SK-N-SH (cell line): ENCODE results near the gene SLC6A3.

Experiments used
- CHD2 ChIP-seq: fragments of 150-350 bp; IDR thresholded peaks from 2 replicates; pipeline ENCODE4 v1.6.1; 2018; ENCODE audit warnings: low read length; ENCODE audit not compliant: partially characterized antibody
- EP300 ChIP-seq, 2 experiments: IDR thresholded peaks; 2 replicates each; pipeline versions ENCODE4 v1.4.0 to v1.6.1; 2012; ENCODE audit warnings: borderline replicate concordance in 1 of 2, low read depth in 1 of 2, low read length in 1 of 2
- POLR2AphosphoS5 ChIP-seq: IDR thresholded peaks from 2 replicates; pipeline ENCODE4 v1.6.1; 2012; ENCODE audit warnings: low read depth, low read length
- RAD21 ChIP-seq: IDR thresholded peaks from 2 replicates; pipeline ENCODE4 v1.6.1; 2012; ENCODE audit warnings: mild to moderate bottlenecking, low read length
- RFX5 ChIP-seq: IDR thresholded peaks from 2 replicates; pipeline ENCODE4 v1.6.1; 2012; ENCODE audit warnings: mild to moderate bottlenecking, improper control_type of control experiment, low read length
- TCF12 ChIP-seq: IDR thresholded peaks from 2 replicates; pipeline ENCODE4 v1.4.0; 2012
- TEAD4 ChIP-seq: IDR thresholded peaks from 2 replicates; pipeline ENCODE4 v1.4.0; 2012; ENCODE audit warnings: mild to moderate bottlenecking, borderline replicate concordance; ENCODE audit not compliant: insufficient read depth
- TF ChIP-seq, protein P1 (sequence below): fragments of 200-600 bp; sonication (generic); IDR thresholded peaks from 2 replicates; pipeline ENCODE4 v1.6.1; 2017; ENCODE audit warnings: antibody characterized with exemption, mild to moderate bottlenecking, moderate library complexity

DNA sequence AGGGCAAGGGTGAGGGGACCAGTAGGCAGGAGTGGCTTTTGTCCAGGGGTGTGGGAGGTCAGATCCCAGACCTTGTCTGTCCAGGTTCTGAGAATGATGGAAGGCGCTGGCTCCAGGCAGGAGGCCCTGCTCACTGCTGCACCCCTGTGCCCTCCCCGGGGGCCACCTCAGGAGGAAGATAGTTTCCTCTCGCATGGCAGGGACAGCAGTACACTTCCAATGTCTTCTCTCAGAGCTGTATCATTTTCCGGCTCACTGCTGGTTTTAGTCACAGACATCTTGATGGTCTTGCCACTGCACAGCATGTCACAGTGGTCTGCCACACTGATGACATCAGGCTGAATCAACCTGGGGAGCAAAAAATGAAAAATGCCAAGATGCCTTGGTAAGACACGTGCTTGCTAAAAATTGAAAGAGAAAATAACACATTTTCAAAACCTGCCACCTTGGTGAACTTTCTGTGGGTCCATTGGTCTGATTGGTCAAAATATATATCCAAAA, 3.3 kb upstream of the SLC6A3 start:
- TF ChIP-seq, protein P1, sequence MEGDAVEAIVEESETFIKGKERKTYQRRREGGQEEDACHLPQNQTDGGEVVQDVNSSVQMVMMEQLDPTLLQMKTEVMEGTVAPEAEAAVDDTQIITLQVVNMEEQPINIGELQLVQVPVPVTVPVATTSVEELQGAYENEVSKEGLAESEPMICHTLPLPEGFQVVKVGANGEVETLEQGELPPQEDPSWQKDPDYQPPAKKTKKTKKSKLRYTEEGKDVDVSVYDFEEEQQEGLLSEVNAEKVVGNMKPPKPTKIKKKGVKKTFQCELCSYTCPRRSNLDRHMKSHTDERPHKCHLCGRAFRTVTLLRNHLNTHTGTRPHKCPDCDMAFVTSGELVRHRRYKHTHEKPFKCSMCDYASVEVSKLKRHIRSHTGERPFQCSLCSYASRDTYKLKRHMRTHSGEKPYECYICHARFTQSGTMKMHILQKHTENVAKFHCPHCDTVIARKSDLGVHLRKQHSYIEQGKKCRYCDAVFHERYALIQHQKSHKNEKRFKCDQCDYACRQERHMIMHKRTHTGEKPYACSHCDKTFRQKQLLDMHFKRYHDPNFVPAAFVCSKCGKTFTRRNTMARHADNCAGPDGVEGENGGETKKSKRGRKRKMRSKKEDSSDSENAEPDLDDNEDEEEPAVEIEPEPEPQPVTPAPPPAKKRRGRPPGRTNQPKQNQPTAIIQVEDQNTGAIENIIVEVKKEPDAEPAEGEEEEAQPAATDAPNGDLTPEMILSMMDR: no peak
- TF ChIP-seq RAD21 (no peak), POLR2AphosphoS5 (no peak), CHD2 (no peak), EP300 (IDR thresholded peaks at IDR 0.05; ENCODE audit: borderline replicate concordance in 1 of 2, low read depth in 1 of 2, low read length in 1 of 2) (no peak), TCF12 (no peak), TEAD4 (no peak), RFX5 (no peak)
